Neural progenitor cell (in vitro differentiated cells): ENCODE results near the gene G0S2. TPM values are rescaled to one million over a fixed set of nuclear protein-coding genes. Genes with fewer than 3 reads are reported as not detected.

ENCODE experiments used
- DNase-seq: peaks from one replicate; pipeline ENCODE4 v3.0.0-alpha.2; 2016; ENCODE audit warnings: low spot score
- H2AFZ ChIP-seq: fragments of 200-600 bp; sonication (generic); replicated peaks from 2 replicates; pipeline ENCODE4 v1.6.1; 2016; ENCODE audit warnings: antibody characterized with exemption
- H3F3A ChIP-seq: fragments of 200-600 bp; sonication (generic); 2 replicates; pipeline ENCODE4 v1.6.1; 2016; ENCODE audit warnings: antibody characterized with exemption, low read depth
- H3K27ac ChIP-seq: fragments of 200-600 bp; sonication (generic); 2 replicates; pipeline ENCODE4 v1.5.1; 2016; ENCODE audit warnings: mild to moderate bottlenecking
- H3K27me3 ChIP-seq: fragments of 200-600 bp; sonication (generic); 2 replicates; pipeline ENCODE4 v1.6.1; 2016; ENCODE audit warnings: mild to moderate bottlenecking, moderate library complexity
- H3K36me3 ChIP-seq: fragments of 200-600 bp; sonication (generic); 2 replicates; pipeline ENCODE4 v1.5.1; 2016
- H3K4me1 ChIP-seq: fragments of 200-600 bp; sonication (generic); 2 replicates; pipeline ENCODE4 v1.6.1; 2016; ENCODE audit warnings: mixed run types
- H3K4me2 ChIP-seq: fragments of 200-600 bp; sonication (generic); 2 replicates; pipeline ENCODE4 v1.6.1; 2016
- H3K4me3 ChIP-seq: fragments of 200-600 bp; sonication (generic); 2 replicates; pipeline ENCODE4 v1.5.1; 2016
- H3K79me2 ChIP-seq: fragments of 200-600 bp; sonication (generic); 2 replicates; pipeline ENCODE4 v1.6.1; 2016; ENCODE audit warnings: low read depth
- H3K9ac ChIP-seq: fragments of 200-600 bp; sonication (generic); 2 replicates; pipeline ENCODE4 v1.6.1; 2016
- H3K9me3 ChIP-seq: fragments of 200-600 bp; sonication (generic); 2 replicates; pipeline ENCODE4 v1.5.1; 2016; ENCODE audit warnings: low read depth
- H4K20me1 ChIP-seq: fragments of 200-600 bp; sonication (generic); 2 replicates; pipeline ENCODE4 v1.6.1; 2016; ENCODE audit warnings: low read depth
- H3K27ac Mint-ChIP-seq: 3 replicates; pipeline ENCODE4 v1.8.0; 2021; ENCODE audit warnings: mixed read lengths
- H3K27me3 Mint-ChIP-seq: 2 replicates; pipeline ENCODE4 v1.8.0; 2022; ENCODE audit warnings: low read depth, mild to moderate bottlenecking, inconsistent platforms, moderate library complexity, mixed read lengths; ENCODE audit not compliant: insufficient read depth
- H3K36me3 Mint-ChIP-seq: 3 replicates; pipeline ENCODE4 v1.8.0; 2021; ENCODE audit warnings: mixed read lengths
- H3K4me1 Mint-ChIP-seq: 3 replicates; pipeline ENCODE4 v1.8.0; 2021; ENCODE audit warnings: mixed read lengths
- H3K4me3 Mint-ChIP-seq: 3 replicates; pipeline ENCODE4 v1.8.0; 2021; ENCODE audit warnings: mild to moderate bottlenecking, moderate library complexity, mixed read lengths
- H3K9me3 Mint-ChIP-seq: 3 replicates; pipeline ENCODE4 v1.8.0; 2020; ENCODE audit warnings: mixed read lengths
- EZH2 ChIP-seq: fragments of 200-600 bp; sonication (generic); IDR thresholded peaks from 2 replicates; pipeline ENCODE4 v1.6.1; 2017; ENCODE audit warnings: antibody characterized with exemption, mild to moderate bottlenecking, moderate library complexity
- EZH2phosphoT487 ChIP-seq: fragments of 200-600 bp; sonication (generic); IDR thresholded peaks from 2 replicates; pipeline ENCODE4 v1.6.1; 2017; ENCODE audit warnings: antibody characterized with exemption
- total RNA-seq: library from RNA; depleted of rRNA; stranded (reverse); fragments of >200 nt; gene quantifications from 2 replicates; pipeline ENCODE4 v1.2.3, GENCODE V29; 2015; ENCODE audit warnings: low replicate concordance
- TF ChIP-seq, protein P1 (sequence below): fragments of 200-600 bp; sonication (generic); IDR thresholded peaks from 2 replicates; pipeline ENCODE4 v1.5.1; 2017; ENCODE audit warnings: antibody characterized with exemption, mild to moderate bottlenecking

The G0S2 gene
- total RNA-seq, 1 donor from 2014 or later = not detected

DNA sequence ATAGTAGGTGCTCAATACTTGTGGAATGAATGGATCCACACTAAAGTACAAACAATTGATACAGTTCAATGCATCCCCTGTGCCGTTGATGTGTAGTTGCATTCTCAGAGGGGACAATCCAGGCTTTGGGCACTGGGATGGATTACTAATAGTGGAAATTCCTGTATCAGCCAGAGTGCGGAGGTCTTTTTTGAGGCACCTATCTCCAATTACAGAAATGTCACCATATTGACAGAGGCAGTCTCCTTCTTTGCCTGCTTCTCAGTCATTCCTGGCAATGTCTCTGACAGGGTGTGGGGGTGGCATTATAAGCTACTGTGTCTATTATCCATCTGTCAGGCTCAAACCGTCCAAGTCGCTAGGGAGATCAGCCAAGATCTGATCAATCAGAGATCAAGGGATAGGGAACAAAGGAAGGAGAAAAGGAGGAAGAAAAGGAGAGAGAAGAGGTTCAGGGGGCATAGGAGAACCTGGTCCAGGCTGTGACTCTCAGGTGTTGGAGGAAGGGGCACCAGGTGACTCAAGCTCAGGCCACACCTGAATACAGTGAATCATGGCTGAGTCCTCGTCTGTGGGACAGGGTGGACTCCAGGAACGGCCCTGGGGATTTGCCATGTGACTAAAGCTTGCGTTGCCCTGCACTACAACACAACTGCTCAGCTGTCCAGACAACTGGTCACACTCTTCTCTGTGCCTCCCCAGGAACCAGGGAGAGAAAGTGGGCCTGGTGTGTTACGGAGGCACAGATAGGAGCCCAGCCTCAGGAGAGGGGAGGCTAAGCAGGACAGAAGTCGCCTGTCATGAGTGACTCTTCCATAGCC lies 19.6 kb upstream of the G0S2 start:
- Histone ChIP-seq H3K9me3 (no peaks in the 10 kb centered on the region), H3K4me1 (peaks cover 16% of the 10 kb centered on the region), H3K27ac (no peak overlapping the region), H3K79me2 (no peaks in the 10 kb centered on the region), H3K27me3 (no peaks in the 10 kb centered on the region), H3F3A (peaks cover 3% of the 10 kb centered on the region), H4K20me1 (no peaks in the 10 kb centered on the region), H3K36me3 (no peaks in the 10 kb centered on the region), H2AFZ (no peak overlapping the region), H3K4me2 (no peak overlapping the region), H3K9ac (no peak overlapping the region), H3K4me3 (no peak overlapping the region)
- no peak for DNase-seq
- Mint-ChIP-seq H3K27me3 (peaks cover 4% of the 10 kb centered on the region), H3K27ac (no peak overlapping the region), H3K4me1 (peaks cover 40% of the 10 kb centered on the region), H3K9me3 (no peaks in the 10 kb centered on the region), H3K4me3 (no peak overlapping the region), H3K36me3 (no peaks in the 10 kb centered on the region)
- TF ChIP-seq, protein P1, sequence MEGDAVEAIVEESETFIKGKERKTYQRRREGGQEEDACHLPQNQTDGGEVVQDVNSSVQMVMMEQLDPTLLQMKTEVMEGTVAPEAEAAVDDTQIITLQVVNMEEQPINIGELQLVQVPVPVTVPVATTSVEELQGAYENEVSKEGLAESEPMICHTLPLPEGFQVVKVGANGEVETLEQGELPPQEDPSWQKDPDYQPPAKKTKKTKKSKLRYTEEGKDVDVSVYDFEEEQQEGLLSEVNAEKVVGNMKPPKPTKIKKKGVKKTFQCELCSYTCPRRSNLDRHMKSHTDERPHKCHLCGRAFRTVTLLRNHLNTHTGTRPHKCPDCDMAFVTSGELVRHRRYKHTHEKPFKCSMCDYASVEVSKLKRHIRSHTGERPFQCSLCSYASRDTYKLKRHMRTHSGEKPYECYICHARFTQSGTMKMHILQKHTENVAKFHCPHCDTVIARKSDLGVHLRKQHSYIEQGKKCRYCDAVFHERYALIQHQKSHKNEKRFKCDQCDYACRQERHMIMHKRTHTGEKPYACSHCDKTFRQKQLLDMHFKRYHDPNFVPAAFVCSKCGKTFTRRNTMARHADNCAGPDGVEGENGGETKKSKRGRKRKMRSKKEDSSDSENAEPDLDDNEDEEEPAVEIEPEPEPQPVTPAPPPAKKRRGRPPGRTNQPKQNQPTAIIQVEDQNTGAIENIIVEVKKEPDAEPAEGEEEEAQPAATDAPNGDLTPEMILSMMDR = no peak
- TF ChIP-seq EZH2phosphoT487 = no peak
- TF ChIP-seq EZH2 = no peak

DNA sequence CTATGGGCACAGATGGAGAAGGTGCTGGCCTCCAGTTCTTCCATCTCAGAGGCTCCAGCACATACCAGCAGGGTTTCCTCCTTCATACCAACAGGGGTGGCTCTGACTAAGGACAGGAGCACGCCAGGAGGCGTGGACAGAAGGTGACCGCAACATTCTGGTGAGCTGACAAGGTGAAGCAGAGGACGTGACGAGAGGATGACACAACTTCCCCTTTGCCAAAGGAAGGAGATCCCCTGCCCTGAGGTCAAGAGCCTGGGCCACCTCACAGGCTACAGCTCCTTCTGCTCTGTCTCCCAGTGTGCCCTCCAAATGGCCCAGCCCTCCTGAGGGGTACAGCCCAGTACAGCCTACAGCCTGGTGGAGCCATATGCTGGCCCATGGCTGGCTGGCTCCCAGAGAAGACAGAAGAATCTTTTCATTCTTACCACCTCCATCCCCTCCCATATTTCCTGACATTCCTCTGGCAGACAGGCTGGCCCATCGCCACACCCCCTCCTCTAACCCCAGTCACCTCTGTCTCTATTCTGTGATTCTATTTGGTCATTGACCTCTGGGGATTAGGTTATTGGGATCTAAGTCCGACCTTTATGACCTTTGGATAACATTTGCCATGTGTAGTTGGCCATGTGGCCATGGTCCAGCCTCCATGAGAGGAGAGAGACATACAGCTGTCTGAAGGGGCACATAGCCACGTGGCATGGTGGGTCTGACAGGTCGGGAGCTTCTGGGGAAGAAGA lies 17.9 kb upstream of the G0S2 start:
- Mint-ChIP-seq H3K4me3 (no peak overlapping the region), H3K27ac (peak overlapping the region; percentile 35), H3K36me3 (no peaks in the 10 kb centered on the region), H3K4me1 (peaks cover 38% of the 10 kb centered on the region), H3K27me3 (peaks cover 4% of the 10 kb centered on the region), H3K9me3 (no peaks in the 10 kb centered on the region)
- Histone ChIP-seq H3K4me1 (peaks cover 16% of the 10 kb centered on the region), H3K27ac (no peak overlapping the region), H3K4me2 (no peak overlapping the region), H3K9ac (no peak overlapping the region), H3K27me3 (no peaks in the 10 kb centered on the region), H3F3A (peaks cover 3% of the 10 kb centered on the region), H4K20me1 (no peaks in the 10 kb centered on the region), H3K36me3 (no peaks in the 10 kb centered on the region), H3K79me2 (no peaks in the 10 kb centered on the region), H3K4me3 (no peak overlapping the region), H3K9me3 (no peaks in the 10 kb centered on the region), H2AFZ (no peak overlapping the region)
- no peak for TF ChIP-seq EZH2phosphoT487
- TF ChIP-seq EZH2 = no peak
- TF ChIP-seq, protein P1 = no peak
- DNase-seq = no peak

DNA sequence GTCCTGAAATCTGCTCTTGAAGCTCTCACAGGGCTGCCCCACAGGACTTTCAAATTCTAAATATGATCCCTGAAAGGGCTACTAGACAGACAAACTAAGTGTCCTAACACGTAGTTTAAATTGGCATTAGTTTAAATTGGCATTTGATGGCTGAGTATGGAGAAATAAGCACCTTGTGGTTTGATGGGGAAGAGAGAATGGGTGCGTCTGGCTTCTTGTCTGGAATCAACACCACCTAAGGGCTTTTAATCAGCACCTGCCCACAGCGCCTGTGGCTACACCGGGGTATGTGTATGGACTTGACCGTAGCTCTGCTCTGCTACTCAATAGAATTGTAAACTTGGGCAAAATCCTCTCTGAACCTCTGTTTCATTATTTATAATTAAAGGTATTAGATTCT lies 17.3 kb upstream of the G0S2 start:
- H3K9ac ChIP-seq = no peak overlapping the region
- no peak for DNase-seq
- peaks cover 34% of the 10 kb centered on the region for H3K4me1 Mint-ChIP-seq
- no peaks in the 10 kb centered on the region for H3K9me3 Mint-ChIP-seq
- peaks cover 3% of the 10 kb centered on the region for H3F3A ChIP-seq
- no peak overlapping the region for H2AFZ ChIP-seq
- no peak overlapping the region for H3K4me3 Mint-ChIP-seq
- TF ChIP-seq, protein P1 = no peak
- no peak for TF ChIP-seq EZH2
- TF ChIP-seq EZH2phosphoT487 = no peak
- no peak overlapping the region for H3K4me3 ChIP-seq
- H3K36me3 Mint-ChIP-seq = no peaks in the 10 kb centered on the region
- no peak overlapping the region for H3K4me2 ChIP-seq
- no peaks in the 10 kb centered on the region for H4K20me1 ChIP-seq
- H3K27me3 ChIP-seq = no peaks in the 10 kb centered on the region
- no peak overlapping the region for H3K27ac ChIP-seq
- H3K9me3 ChIP-seq = no peaks in the 10 kb centered on the region
- H3K36me3 ChIP-seq = no peaks in the 10 kb centered on the region
- no peak overlapping the region for H3K27ac Mint-ChIP-seq
- H3K79me2 ChIP-seq = no peaks in the 10 kb centered on the region
- H3K27me3 Mint-ChIP-seq = peaks cover 4% of the 10 kb centered on the region
- peaks cover 16% of the 10 kb centered on the region for H3K4me1 ChIP-seq
